Effector memory CD8-positive, alpha-beta T cell (primary cell): ENCODE measurements around the gene SLC39A12.

Experiments used
- ATAC-seq: fragments of 150-1000 bp; cut with Tn5 transposase; replicated peaks from 2 replicates; pipeline ENCODE4 v1.10.0; 2021; ENCODE audit warnings: mild to moderate bottlenecking, moderate library complexity
- DNase-seq, 3 experiments: peaks; one replicate each; pipeline ENCODE4 v3.0.0; 2021
- H3K27ac Mint-ChIP-seq, 2 donors: one replicate each; pipeline ENCODE4 v1.8.0; 2022; ENCODE audit warnings: mild to moderate bottlenecking in 2 of 2, mixed read lengths in 2 of 2, moderate library complexity in 2 of 2
- H3K27me3 Mint-ChIP-seq, 2 donors: one replicate each; pipeline ENCODE4 v1.8.0; 2022; ENCODE audit warnings: mixed read lengths in 2 of 2
- H3K36me3 Mint-ChIP-seq: one replicate; pipeline ENCODE4 v1.8.0; 2022; ENCODE audit warnings: mild to moderate bottlenecking, moderate library complexity, mixed read lengths; ENCODE audit not compliant: insufficient read depth
- H3K4me1 Mint-ChIP-seq, 2 donors: one replicate each; pipeline ENCODE4 v1.8.0; 2022; ENCODE audit warnings: low read depth in 2 of 2, mixed read lengths in 2 of 2
- H3K4me3 Mint-ChIP-seq, 2 donors: one replicate each; pipeline ENCODE4 v1.8.0; 2022; ENCODE audit warnings: mild to moderate bottlenecking in 2 of 2, mixed read lengths in 2 of 2, moderate library complexity in 2 of 2
- H3K9me3 Mint-ChIP-seq, 2 donors: one replicate each; pipeline ENCODE4 v1.8.0; 2022; ENCODE audit warnings: mixed read lengths in 2 of 2

SLC39A12 gene

DNA sequence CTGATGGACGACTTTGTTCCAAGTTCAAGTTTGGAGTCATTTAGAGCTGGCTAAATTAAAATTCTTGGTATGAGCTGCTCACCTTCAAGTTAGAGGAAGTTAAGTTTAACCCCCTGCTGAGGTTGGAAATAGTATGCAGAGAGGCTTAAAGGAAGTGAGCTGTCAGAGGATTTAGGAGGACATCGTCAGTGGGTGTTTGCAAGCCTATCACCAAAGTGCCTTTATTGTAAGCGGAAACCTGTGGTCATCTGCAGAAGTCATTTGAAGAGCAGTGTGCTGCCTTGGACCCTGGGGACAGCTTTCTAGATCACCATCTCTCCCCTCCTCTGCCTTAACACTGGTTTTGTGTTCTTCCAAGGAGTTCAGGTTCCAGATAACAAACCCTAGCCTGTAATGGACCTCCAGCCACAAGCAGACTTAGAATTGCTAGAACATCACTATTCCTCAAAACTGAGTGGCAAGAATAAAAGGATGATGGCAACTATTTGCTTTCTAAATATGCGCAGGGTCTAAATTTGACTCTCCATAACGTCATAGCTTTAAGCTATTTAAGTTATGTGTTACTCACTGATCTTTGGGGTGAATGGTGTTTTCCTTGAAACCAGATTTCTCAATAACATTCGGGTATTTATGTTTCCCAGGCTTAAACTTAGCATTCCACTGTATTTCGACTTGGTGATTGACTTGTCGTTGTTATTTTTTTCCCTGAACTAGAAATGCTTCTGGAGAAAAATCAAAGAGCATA, 93.4 kb downstream of the SLC39A12 start:
- Mint-ChIP-seq H3K4me3 (no peak overlapping the region), H3K27me3 (peaks cover 0 to 5% of the 10 kb centered on the region in 2 donors), H3K27ac (no peak overlapping the region), H3K36me3 (no peaks in the 10 kb centered on the region), H3K4me1 (no peaks in the 10 kb centered on the region), H3K9me3 (no peaks in the 10 kb centered on the region)
- ATAC-seq (no peak), DNase-seq (no peak)

DNA sequence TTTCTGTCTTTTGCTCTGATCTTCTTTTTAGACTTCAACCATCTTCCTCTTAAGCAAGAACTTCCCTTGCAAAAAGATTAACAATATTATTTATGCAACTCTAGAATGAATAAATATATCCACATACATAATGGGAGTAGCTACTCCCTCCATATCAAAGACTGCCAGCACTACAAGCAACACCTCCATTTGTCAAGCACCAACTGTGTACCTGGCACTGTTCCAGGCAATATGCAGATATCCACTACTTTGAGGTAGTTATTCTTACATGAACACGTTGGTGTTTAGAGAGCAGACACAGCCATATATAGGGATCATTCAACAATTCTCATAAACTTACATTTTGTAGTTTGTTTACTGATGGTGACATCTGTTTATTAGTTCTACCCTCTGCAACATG, 104.9 kb downstream of the SLC39A12 start:
- H3K27ac Mint-ChIP-seq = no peak overlapping the region
- DNase-seq (no peak), ATAC-seq (no peak)
- no peak overlapping the region for H3K4me3 Mint-ChIP-seq
- peaks cover 2 to 6% of the 10 kb centered on the region in 2 donors for H3K9me3 Mint-ChIP-seq
- no peaks in the 10 kb centered on the region for H3K4me1 Mint-ChIP-seq
- H3K27me3 Mint-ChIP-seq = no peaks in the 10 kb centered on the region
- H3K36me3 Mint-ChIP-seq = no peaks in the 10 kb centered on the region

DNA sequence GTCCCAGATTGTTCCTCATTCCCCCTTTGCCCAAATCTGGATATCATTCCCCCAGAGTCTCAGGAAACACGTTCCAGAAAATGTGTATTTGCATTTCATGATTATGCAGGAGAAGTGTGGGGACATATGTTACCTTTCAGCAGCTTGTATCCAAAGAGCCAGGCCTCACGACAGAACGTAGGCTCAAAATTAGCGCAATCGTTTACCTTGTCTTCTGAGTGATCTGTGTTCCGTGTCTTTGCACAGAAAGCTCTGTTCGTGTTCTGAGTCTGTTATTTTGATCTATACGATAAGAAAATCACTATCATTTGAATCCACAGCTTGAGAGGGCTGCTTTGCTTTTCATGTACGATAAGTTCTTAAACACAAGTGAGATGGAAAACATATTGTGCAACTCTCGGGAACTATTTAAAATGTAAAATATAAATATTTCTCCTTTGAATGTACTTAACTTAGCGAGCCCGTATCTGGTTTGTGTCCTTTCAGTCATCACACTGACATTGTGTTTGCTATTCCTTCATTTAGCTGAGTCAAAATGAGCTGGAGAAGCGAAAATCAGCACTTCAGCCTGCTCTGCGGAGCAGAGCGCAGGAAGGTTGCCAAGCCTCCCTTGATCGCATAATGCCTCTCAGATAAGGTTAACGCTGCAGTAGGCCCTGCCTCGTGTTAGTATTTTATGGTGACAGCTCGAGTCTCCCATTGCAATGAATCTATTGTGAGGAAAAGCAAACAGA, 108.3 kb downstream of the SLC39A12 start:
- H3K27me3 Mint-ChIP-seq = no peaks in the 10 kb centered on the region
- no peak overlapping the region for H3K27ac Mint-ChIP-seq
- no peaks in the 10 kb centered on the region for H3K36me3 Mint-ChIP-seq
- H3K9me3 Mint-ChIP-seq = peaks cover 2 to 6% of the 10 kb centered on the region in 2 donors
- H3K4me1 Mint-ChIP-seq = no peaks in the 10 kb centered on the region
- no peak for DNase-seq
- no peak overlapping the region for H3K4me3 Mint-ChIP-seq
- ATAC-seq = no peak

GRCh38 chr10:18066947-18067346, 115.2 kb downstream of the SLC39A12 start:
- DNase-seq = no peak
- Mint-ChIP-seq H3K27me3 (peaks cover 0 to 15% of the 10 kb centered on the region in 2 donors), H3K36me3 (no peaks in the 10 kb centered on the region), H3K27ac (no peak overlapping the region), H3K4me3 (no peak overlapping the region), H3K4me1 (no peaks in the 10 kb centered on the region), H3K9me3 (peaks cover 0 to 8% of the 10 kb centered on the region in 2 donors)
- ATAC-seq = no peak

GRCh38 chr10:18068401-18068800, 116.7 kb downstream of the SLC39A12 start:
- Mint-ChIP-seq H3K4me3 (no peak overlapping the region), H3K27ac (no peak overlapping the region)
- no peak for ATAC-seq

GRCh38 chr10:18071591-18071990, 119.9 kb downstream of the SLC39A12 start:
- Mint-ChIP-seq H3K27ac (no peak overlapping the region), H3K4me3 (no peak overlapping the region), H3K27me3 (peaks cover 0 to 15% of the 10 kb centered on the region in 2 donors), H3K9me3 (peaks cover 3 to 8% of the 10 kb centered on the region in 2 donors), H3K4me1 (no peaks in the 10 kb centered on the region), H3K36me3 (no peaks in the 10 kb centered on the region)
- ATAC-seq (no peak), DNase-seq (no peak)

More at GRCh38 chr10:18068401-18068800, 116.7 kb downstream of the SLC39A12 start:
- no peak for DNase-seq
- Mint-ChIP-seq H3K36me3 (no peaks in the 10 kb centered on the region), H3K27me3 (peaks cover 0 to 15% of the 10 kb centered on the region in 2 donors), H3K4me1 (no peaks in the 10 kb centered on the region), H3K9me3 (peaks cover 0 to 8% of the 10 kb centered on the region in 2 donors)

DNA sequence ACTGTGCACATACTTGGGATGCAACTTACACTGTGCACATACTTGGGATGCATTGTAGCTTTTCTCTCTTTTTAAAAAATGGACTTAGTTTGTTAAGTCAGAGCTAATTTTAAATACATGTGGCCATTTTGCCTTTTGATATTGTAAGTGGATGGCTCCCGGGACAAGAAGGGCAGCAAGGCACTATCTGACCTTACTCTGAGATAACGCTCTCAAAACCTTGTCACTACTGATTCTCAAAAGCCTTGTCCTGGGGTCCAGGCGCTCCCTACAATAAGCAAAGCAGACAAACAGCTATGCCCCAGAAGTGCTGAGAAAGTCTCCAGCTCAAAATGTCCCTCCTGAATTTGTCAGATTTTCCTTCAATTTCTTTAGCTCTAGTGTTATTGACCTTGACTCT, 121.6 kb downstream of the SLC39A12 start:
- Mint-ChIP-seq H3K36me3 (no peaks in the 10 kb centered on the region), H3K9me3 (peaks cover 3 to 8% of the 10 kb centered on the region in 2 donors), H3K27ac (no peak overlapping the region), H3K4me1 (no peaks in the 10 kb centered on the region), H3K27me3 (peaks cover 0 to 15% of the 10 kb centered on the region in 2 donors), H3K4me3 (no peak overlapping the region)
- ATAC-seq = no peak
- no peak for DNase-seq

DNA sequence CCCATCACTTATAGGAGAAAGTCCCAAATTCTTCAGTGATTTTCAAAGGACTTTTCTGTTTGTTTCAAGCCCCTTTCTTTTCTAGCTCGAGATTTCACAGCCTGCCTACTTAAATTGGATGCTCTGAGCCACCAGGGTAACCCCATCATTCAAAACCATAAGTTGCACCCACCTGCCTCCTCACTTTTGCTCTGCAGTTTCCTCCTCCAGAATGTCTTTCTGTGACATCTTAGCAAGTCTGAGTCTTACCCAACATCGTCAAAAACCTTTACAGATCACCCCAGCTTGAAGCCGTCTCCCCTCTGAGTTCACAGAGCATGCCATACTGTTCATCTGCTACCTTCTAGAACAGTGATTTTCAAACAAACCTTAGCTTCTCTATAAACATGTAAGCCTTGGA, 124.2 kb downstream of the SLC39A12 start:
- Mint-ChIP-seq H3K27ac (no peak overlapping the region), H3K27me3 (no peaks in the 10 kb centered on the region), H3K4me3 (no peak overlapping the region)

DNA sequence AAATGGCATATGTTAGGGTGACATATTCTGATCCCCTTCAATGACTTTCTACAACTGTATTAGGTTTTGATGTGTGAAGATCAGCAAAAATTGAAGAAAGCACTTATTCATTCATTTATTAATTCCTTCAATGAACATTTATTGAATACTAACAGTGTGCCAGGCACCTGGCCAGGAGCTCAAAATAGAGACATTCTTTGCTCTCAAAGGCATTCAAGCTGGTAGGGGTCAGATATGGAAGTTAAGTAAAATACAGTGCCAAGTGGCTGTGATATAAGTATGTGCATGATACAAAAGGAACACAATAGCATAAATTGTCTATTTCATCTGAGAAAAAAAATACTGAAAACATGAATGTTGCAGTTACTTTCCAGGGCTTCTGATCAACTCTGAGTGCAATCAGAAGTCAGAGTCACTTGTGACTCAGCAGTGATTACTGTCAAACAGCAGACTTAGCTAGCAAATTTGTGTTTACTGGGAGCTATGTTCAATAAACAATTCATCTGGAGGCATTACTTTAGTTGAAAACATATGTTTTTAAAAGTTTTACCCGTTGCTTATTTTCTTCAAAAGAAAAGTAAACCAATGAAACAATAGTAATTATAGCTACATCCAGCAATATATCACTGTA, 128.1 kb downstream of the SLC39A12 start:
- DNase-seq (no peak), ATAC-seq (no peak)
- H3K9me3 Mint-ChIP-seq = peaks cover 5 to 6% of the 10 kb centered on the region in 2 donors
- no peaks in the 10 kb centered on the region for H3K36me3 Mint-ChIP-seq
- no peak overlapping the region for H3K27ac Mint-ChIP-seq
- no peaks in the 10 kb centered on the region for H3K4me1 Mint-ChIP-seq
- H3K27me3 Mint-ChIP-seq = peaks cover 0 to 6% of the 10 kb centered on the region in 2 donors
- H3K4me3 Mint-ChIP-seq = no peak overlapping the region

More for the DNA sequence above, 124.2 kb downstream of the SLC39A12 start:
- no peaks in the 10 kb centered on the region for H3K4me1 Mint-ChIP-seq
- peaks cover 0 to 3% of the 10 kb centered on the region in 2 donors for H3K9me3 Mint-ChIP-seq
- ATAC-seq (no peak), DNase-seq (no peak)
- H3K36me3 Mint-ChIP-seq = no peaks in the 10 kb centered on the region

DNA sequence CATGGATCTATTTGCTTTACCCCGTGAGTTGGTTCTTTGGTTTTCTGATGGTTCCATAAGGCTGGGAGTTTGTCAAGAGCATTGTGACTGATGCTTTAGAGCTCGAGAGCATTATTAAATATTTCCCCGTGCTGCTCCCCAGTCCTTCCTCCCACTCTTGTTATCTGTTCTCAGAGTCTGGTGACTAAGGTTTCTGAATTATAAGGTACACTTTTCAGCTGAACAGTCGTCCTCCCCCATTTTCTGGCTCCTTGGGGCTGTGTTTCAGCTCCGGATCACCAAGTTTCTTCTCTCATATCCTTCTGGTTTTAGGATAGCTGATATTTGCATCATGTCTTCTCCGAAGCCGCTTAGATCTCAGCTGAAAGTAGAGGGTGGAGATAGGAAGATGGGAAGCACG, 130.7 kb downstream of the SLC39A12 start:
- H3K27ac Mint-ChIP-seq = no peak overlapping the region
- peaks cover 0 to 6% of the 10 kb centered on the region in 2 donors for H3K27me3 Mint-ChIP-seq
- DNase-seq (no peak), ATAC-seq (no peak)
- peaks cover 2 to 6% of the 10 kb centered on the region in 2 donors for H3K9me3 Mint-ChIP-seq
- no peaks in the 10 kb centered on the region for H3K36me3 Mint-ChIP-seq
- H3K4me3 Mint-ChIP-seq = no peak overlapping the region
- H3K4me1 Mint-ChIP-seq = no peaks in the 10 kb centered on the region

- DNase-seq = no peak
- no peak for ATAC-seq
- no peaks in the 10 kb centered on the region for H3K4me1 Mint-ChIP-seq
- H3K9me3 Mint-ChIP-seq = peaks cover 5 to 6% of the 10 kb centered on the region in 2 donors
- no peaks in the 10 kb centered on the region for H3K36me3 Mint-ChIP-seq
- H3K4me3 Mint-ChIP-seq = no peak overlapping the region
- peaks cover 0 to 6% of the 10 kb centered on the region in 2 donors for H3K27me3 Mint-ChIP-seq
- H3K27ac Mint-ChIP-seq = no peak overlapping the region
Measured at GRCh38 chr10:18085855-18086254, 134.1 kb downstream of the SLC39A12 start.

GRCh38 chr10:18086746-18087145, 135.0 kb downstream of the SLC39A12 start:
- DNase-seq (no peak), ATAC-seq (no peak)
- H3K27ac Mint-ChIP-seq = no peak overlapping the region
- H3K9me3 Mint-ChIP-seq = peaks cover 2 to 5% of the 10 kb centered on the region in 2 donors
- H3K4me3 Mint-ChIP-seq = no peak overlapping the region
- H3K27me3 Mint-ChIP-seq = peaks cover 0 to 6% of the 10 kb centered on the region in 2 donors
- H3K36me3 Mint-ChIP-seq = no peaks in the 10 kb centered on the region
- H3K4me1 Mint-ChIP-seq = no peaks in the 10 kb centered on the region

GRCh38 chr10:18087355-18087754, 135.6 kb downstream of the SLC39A12 start:
- H3K4me1 Mint-ChIP-seq = no peaks in the 10 kb centered on the region
- no peak overlapping the region for H3K4me3 Mint-ChIP-seq
- H3K27ac Mint-ChIP-seq = no peak overlapping the region
- peaks cover 0 to 5% of the 10 kb centered on the region in 2 donors for H3K9me3 Mint-ChIP-seq
- H3K27me3 Mint-ChIP-seq = peaks cover 0 to 6% of the 10 kb centered on the region in 2 donors
- DNase-seq (no peak), ATAC-seq (no peak)
- no peaks in the 10 kb centered on the region for H3K36me3 Mint-ChIP-seq
